A549 (cell line): ENCODE data around the gene GID4. TPM values are rescaled to one million over a fixed set of nuclear protein-coding genes. Genes with fewer than 3 reads are reported as not detected.
A peak's percentile ranks its signal among the peaks of the same experiment; 100 is the strongest.

ENCODE experiments used
- ATAC-seq, 2 experiments: fragments of 200-7000 bp in 1 of 2; fragments of >200 bp in 1 of 2; cut with Nextera tagmentation in 1 of 2; cut with Tn5 transposase in 1 of 2; 3 replicates each; pipeline versions ENCODE4 v1.8.0 to v1.9.1; 2018 to 2020; ENCODE audit warnings: mild to moderate bottlenecking in 1 of 2, moderate library complexity in 1 of 2
- CTCF ChIA-PET: fragments of 300-600 bp; sonication (Branson Sonifier 250); formaldehyde crosslinking; extraction: SDS; loops from one replicate; lab custom pipeline; 2021; ENCODE audit warnings: antibody characterized with exemption, inconsistent platforms; lab: Yijun Ruan, JAX
- POLR2A ChIA-PET: fragments of 350-600 bp; formaldehyde crosslinking; extraction: SDS; loops from one replicate; lab custom pipeline; 2021; ENCODE audit warnings: antibody characterized with exemption, inconsistent platforms; lab: Yijun Ruan, JAX
- DNase-seq, 2 experiments: peaks; one replicate each; pipeline versions ENCODE4 v3.0.0 to v3.0.0-alpha.2; 2011 to 2016; ENCODE audit warnings: low read depth in 1 of 2, low spot score in 1 of 2
- FAIRE-seq: peaks from 2 replicates; lab custom pipeline; 2011; peaks lifted over from hg19 to GRCh38; lab: Jason Lieb, UNC
- H3K27ac ChIP-seq, 2 experiments: fragments of >200 bp; sonication (Bioruptor Twin); formaldehyde crosslinking; 3 replicates each; pipeline ENCODE4 v1.5.1; 2016 to 2017
- H3K4me1 ChIP-seq: fragments of >200 bp; sonication (Bioruptor Twin); formaldehyde crosslinking; 3 replicates; pipeline ENCODE4 v1.6.1; 2016
- H3K4me2 ChIP-seq: fragments of >200 bp; sonication (Bioruptor Twin); formaldehyde crosslinking; 3 replicates; pipeline ENCODE4 v1.6.1; 2016
- H3K4me3 ChIP-seq: fragments of >200 bp; sonication (Bioruptor Twin); formaldehyde crosslinking; 3 replicates; pipeline ENCODE4 v1.5.1; 2016
- H3K9me3 ChIP-seq: fragments of >200 bp; sonication (Bioruptor Twin); formaldehyde crosslinking; 3 replicates; pipeline ENCODE4 v1.6.1; 2016
- CBX8 ChIP-seq: fragments of 200-600 bp; sonication (generic); IDR thresholded peaks from 2 replicates; pipeline ENCODE4 v1.6.1; 2016
- CEBPB ChIP-seq, 2 experiments: fragments of >200 bp in 1 of 2; sonication (Bioruptor Twin) in 1 of 2; formaldehyde crosslinking in 1 of 2; IDR thresholded peaks; 2 replicates each; pipeline ENCODE4 v1.6.1; 2012 to 2016
- EHF ChIP-seq: fragments of 250-450 bp; sonication (Bioruptor Pico); IDR thresholded peaks from 2 replicates; pipeline ENCODE4 v1.5.0; 2020; ENCODE audit warnings: mild to moderate bottlenecking
- EHMT2 ChIP-seq: fragments of 200-600 bp; sonication (generic); IDR thresholded peaks from 2 replicates; pipeline ENCODE4 v1.6.1; 2016; ENCODE audit warnings: antibody characterized with exemption, low read depth, mild to moderate bottlenecking, moderate library complexity
- ESRRA ChIP-seq: fragments of 150-350 bp; IDR thresholded peaks from 2 replicates; pipeline ENCODE4 v1.6.1; 2014; ENCODE audit warnings: mild to moderate bottlenecking, low read length, borderline replicate concordance
- FOSB ChIP-seq: fragments of 250-450 bp; sonication (Bioruptor Pico); IDR thresholded peaks from 2 replicates; pipeline ENCODE4 v1.5.0; 2020; ENCODE audit warnings: mild to moderate bottlenecking, moderate library complexity
- FOSL2 ChIP-seq, 2 experiments: fragments of 450-650 bp in 1 of 2; fragments of >200 bp in 1 of 2; sonication (Bioruptor Twin) in 1 of 2; formaldehyde crosslinking; IDR thresholded peaks; 2 replicates each; pipeline versions ENCODE4 v1.5.0 to v1.6.1; 2016 to 2020; ENCODE audit warnings: mild to moderate bottlenecking in 1 of 2, moderate library complexity in 1 of 2
- GATA3 ChIP-seq: IDR thresholded peaks from 2 replicates; pipeline ENCODE4 v1.6.1; 2012; ENCODE audit warnings: borderline replicate concordance
- HDAC2 ChIP-seq: fragments of 200-600 bp; sonication (generic); IDR thresholded peaks from 2 replicates; pipeline ENCODE4 v1.6.1; 2016
- HOXB13 ChIP-seq: fragments of 250-450 bp; sonication (Bioruptor Pico); IDR thresholded peaks from 2 replicates; pipeline ENCODE4 v1.5.0; 2020; ENCODE audit warnings: low read depth, mild to moderate bottlenecking, moderate library complexity
- JUN ChIP-seq, 2 experiments: fragments of >200 bp; sonication (Bioruptor Twin); formaldehyde crosslinking; IDR thresholded peaks; 2 replicates in 1 of 2; 3 replicates in 1 of 2; pipeline ENCODE4 v1.6.1; 2016 to 2017
- JUNB ChIP-seq: fragments of >200 bp; sonication (Bioruptor Twin); formaldehyde crosslinking; IDR thresholded peaks from 2 replicates; pipeline ENCODE4 v1.6.1; 2016
- MYC ChIP-seq: IDR thresholded peaks from 2 replicates; pipeline ENCODE4 v1.6.1; 2012; ENCODE audit warnings: mild to moderate bottlenecking, inconsistent platforms, low read length, improper control_type of control experiment, borderline replicate concordance
- POLR2A ChIP-seq: IDR thresholded peaks from 2 replicates; pipeline ENCODE4 v1.6.1; 2012; ENCODE audit warnings: mild to moderate bottlenecking, low read length
- RAD21 ChIP-seq, 2 experiments: fragments of >200 bp in 1 of 2; sonication (Bioruptor Twin) in 1 of 2; formaldehyde crosslinking in 1 of 2; IDR thresholded peaks in 1 of 2; conservative IDR thresholded peaks in 1 of 2; 2 replicates in 1 of 2; 3 replicates in 1 of 2; pipeline ENCODE4 v1.6.1; 2012 to 2018; ENCODE audit warnings: inconsistent platforms in 1 of 2
- RARB ChIP-seq: fragments of 250-450 bp; sonication (Bioruptor Pico); IDR thresholded peaks from 2 replicates; pipeline ENCODE4 v1.8.0; 2021; ENCODE audit warnings: mild to moderate bottlenecking, moderate library complexity
- RNF2 ChIP-seq: fragments of 200-600 bp; sonication (generic); IDR thresholded peaks from 2 replicates; pipeline ENCODE4 v1.6.1; 2016; ENCODE audit warnings: low read depth, mild to moderate bottlenecking, antibody characterized with exemption, moderate library complexity, borderline replicate concordance
- SMC3 ChIP-seq: fragments of >200 bp; sonication (Bioruptor Twin); formaldehyde crosslinking; IDR thresholded peaks from 3 replicates; pipeline ENCODE4 v1.6.1; 2018; ENCODE audit warnings: inconsistent platforms
- SREBF2 ChIP-seq: fragments of 450-650 bp; IDR thresholded peaks from 2 replicates; pipeline ENCODE4 v1.6.1; 2014; ENCODE audit warnings: mild to moderate bottlenecking, moderate library complexity
- TFCP2L1 ChIP-seq: fragments of 250-450 bp; sonication (Bioruptor Pico); IDR thresholded peaks from 2 replicates; pipeline ENCODE4 v1.5.0; 2021; ENCODE audit warnings: mild to moderate bottlenecking
- ZNF302 ChIP-seq: fragments of 250-450 bp; sonication (Bioruptor Pico); IDR thresholded peaks from 2 replicates; pipeline ENCODE4 v1.9.0; 2021; ENCODE audit warnings: inconsistent platforms, mild to moderate bottlenecking, moderate library complexity
- WGBS: methylation state at CpG from one replicate; pipeline ENCODE4 v1.1.6; 2017; ENCODE audit errors: missing lambda C conversion rate; 5-methylcytosine and 5-hydroxymethylcytosine counted together
- polyA plus RNA-seq, 4 experiments: library from polyadenylated mRNA; depleted of rRNA in 3 of 4; stranded (reverse); fragments of >200 nt; fragmentation: RNase III in 1 of 4; extraction: RNeasy Plus Mini Kit Qiagen cat#74134 plus additional on column Dnase treatment in 1 of 4; gene quantifications; 2 replicates in 3 of 4; 3 replicates in 1 of 4; pipeline ENCODE4 v1.2.3, GENCODE V29; 2011 to 2017
- TF ChIP-seq, protein P1 (sequence below): fragments of 250-450 bp; sonication (Bioruptor Pico); IDR thresholded peaks from 2 replicates; pipeline ENCODE4 v1.5.0; 2021; ENCODE audit warnings: mild to moderate bottlenecking, moderate library complexity, borderline replicate concordance
- TF ChIP-seq, protein P2 (sequence below): fragments of >200 bp; sonication (Bioruptor Twin); formaldehyde crosslinking; IDR thresholded peaks from 3 replicates; pipeline ENCODE4 v1.5.1; 2016
- TF ChIP-seq, protein P3 (sequence below): IDR thresholded peaks from 2 replicates; pipeline ENCODE4 v1.6.1; 2012
- TF ChIP-seq, protein P4 (sequence below): fragments of >200 bp; sonication (Bioruptor Twin); formaldehyde crosslinking; IDR thresholded peaks from 3 replicates; pipeline ENCODE4 v1.6.1; 2016
- TF ChIP-seq, protein P5 (sequence below): fragments of 250-450 bp; sonication (Bioruptor Pico); IDR thresholded peaks from 2 replicates; pipeline ENCODE4 v1.5.0; 2020; ENCODE audit warnings: low read depth, mild to moderate bottlenecking, moderate library complexity
- TF ChIP-seq, protein P6 (sequence below): fragments of 450-650 bp; IDR thresholded peaks from 2 replicates; pipeline ENCODE4 v1.6.1; 2014; ENCODE audit warnings: antibody characterized with exemption

The GID4 gene
- polyA plus RNA-seq, 2 of the 4 experiments (the other 2 are of a cell fraction) = 11.2 to 11.5 TPM

DNA sequence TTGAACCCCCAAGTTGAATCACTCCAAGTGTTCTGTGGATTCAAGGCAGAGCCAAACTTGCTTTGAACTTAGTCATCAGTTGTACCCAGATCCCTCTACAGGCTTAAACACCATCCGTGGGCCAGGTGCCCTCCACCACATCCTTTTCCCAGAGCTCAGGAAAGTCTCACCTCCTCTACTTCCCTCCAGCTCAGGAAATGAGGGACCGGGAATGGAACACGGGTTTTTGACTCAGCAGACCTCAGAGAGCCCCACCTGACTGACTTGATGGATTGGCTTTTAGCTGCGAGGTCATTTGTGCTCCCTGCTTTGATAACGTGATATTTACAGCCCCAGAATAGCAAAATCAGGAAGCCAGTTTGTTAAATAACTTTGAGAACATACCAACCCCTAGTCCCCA is 20.1 kb downstream of the GID4 start:
- FAIRE-seq (no peak), ATAC-seq (no peak), DNase-seq (no peak)
- no peak overlapping the region for H3K4me2 ChIP-seq
- no peak overlapping the region for H3K27ac ChIP-seq
- H3K9me3 ChIP-seq = no peaks in the 10 kb centered on the region
- no peak overlapping the region for H3K4me3 ChIP-seq
- WGBS = 91% methylated on average over 5 of the region's 5 CpGs
- ChIA-PET POLR2A (interaction anchor here (0.7 kb wide), 1 partner anchor 101 kb away, joined by 3 read pairs; no protein-coding TSS in a partner anchor), CTCF (interaction anchor here (1.2 to 1.5 kb wide), 2 partner anchors 24 to 247 kb away, joined by 3 read pairs; no protein-coding TSS in a partner anchor)
- TF ChIP-seq ESRRA = no peak
- TF ChIP-seq FOSB (CRISPR knock-in tag) = no peak
- TF ChIP-seq ZNF302 (CRISPR knock-in tag) = no peak
- TF ChIP-seq, protein P1, sequence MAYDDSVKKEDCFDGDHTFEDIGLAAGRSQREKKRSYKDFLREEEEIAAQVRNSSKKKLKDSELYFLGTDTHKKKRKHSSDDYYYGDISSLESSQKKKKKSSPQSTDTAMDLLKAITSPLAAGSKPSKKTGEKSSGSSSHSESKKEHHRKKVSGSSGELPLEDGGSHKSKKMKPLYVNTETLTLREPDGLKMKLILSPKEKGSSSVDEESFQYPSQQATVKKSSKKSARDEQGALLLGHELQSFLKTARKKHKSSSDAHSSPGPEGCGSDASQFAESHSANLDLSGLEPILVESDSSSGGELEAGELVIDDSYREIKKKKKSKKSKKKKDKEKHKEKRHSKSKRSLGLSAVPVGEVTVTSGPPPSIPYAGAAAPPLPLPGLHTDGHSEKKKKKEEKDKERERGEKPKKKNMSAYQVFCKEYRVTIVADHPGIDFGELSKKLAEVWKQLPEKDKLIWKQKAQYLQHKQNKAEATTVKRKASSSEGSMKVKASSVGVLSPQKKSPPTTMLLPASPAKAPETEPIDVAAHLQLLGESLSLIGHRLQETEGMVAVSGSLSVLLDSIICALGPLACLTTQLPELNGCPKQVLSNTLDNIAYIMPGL = no peak
- TF ChIP-seq, protein P2, sequence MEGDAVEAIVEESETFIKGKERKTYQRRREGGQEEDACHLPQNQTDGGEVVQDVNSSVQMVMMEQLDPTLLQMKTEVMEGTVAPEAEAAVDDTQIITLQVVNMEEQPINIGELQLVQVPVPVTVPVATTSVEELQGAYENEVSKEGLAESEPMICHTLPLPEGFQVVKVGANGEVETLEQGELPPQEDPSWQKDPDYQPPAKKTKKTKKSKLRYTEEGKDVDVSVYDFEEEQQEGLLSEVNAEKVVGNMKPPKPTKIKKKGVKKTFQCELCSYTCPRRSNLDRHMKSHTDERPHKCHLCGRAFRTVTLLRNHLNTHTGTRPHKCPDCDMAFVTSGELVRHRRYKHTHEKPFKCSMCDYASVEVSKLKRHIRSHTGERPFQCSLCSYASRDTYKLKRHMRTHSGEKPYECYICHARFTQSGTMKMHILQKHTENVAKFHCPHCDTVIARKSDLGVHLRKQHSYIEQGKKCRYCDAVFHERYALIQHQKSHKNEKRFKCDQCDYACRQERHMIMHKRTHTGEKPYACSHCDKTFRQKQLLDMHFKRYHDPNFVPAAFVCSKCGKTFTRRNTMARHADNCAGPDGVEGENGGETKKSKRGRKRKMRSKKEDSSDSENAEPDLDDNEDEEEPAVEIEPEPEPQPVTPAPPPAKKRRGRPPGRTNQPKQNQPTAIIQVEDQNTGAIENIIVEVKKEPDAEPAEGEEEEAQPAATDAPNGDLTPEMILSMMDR = no peak
- TF ChIP-seq HOXB13 (CRISPR knock-in tag) = no peak
- no peak for TF ChIP-seq SMC3
- no peak for TF ChIP-seq EHMT2
- no peaks in the 10 kb centered on the region for H3K4me1 ChIP-seq

DNA sequence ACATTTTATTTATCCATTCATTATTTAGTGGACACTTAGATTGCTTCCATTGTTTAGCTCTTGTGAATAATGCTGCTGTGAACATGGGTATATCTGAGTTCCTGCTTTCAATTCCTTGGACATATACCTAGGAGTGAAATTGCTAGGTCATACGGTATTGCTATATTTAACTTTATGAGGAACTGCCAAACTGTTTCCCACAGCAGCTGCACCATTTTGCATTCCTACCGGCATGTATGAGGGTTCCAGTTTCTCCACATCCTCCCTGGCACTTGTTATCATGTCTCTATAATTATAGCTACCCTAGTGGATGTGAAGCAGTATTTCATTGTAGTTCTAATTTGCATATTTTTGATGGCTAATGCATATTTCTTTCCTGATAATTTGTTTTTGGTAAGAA is 24.8 kb downstream of the GID4 start:
- no peaks in the 10 kb centered on the region for H3K9me3 ChIP-seq
- H3K4me2 ChIP-seq = no peak overlapping the region
- no peak for TF ChIP-seq TFCP2L1 (CRISPR knock-in tag)
- no peak for TF ChIP-seq CBX8
- TF ChIP-seq SREBF2 = no peak
- TF ChIP-seq, protein P3, sequence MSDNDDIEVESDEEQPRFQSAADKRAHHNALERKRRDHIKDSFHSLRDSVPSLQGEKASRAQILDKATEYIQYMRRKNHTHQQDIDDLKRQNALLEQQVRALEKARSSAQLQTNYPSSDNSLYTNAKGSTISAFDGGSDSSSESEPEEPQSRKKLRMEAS = no peak
- no peak for TF ChIP-seq HDAC2
- no peak for TF ChIP-seq ESRRA
- TF ChIP-seq RNF2 = no peak
- no peak for TF ChIP-seq GATA3
- no peak for TF ChIP-seq MYC
- TF ChIP-seq RARB = no peak
- TF ChIP-seq EHF (CRISPR knock-in tag) = no peak
- TF ChIP-seq, all 56 proteins: peak for 0
- ChIA-PET POLR2A (no interaction called here), CTCF (interaction anchor here (1.2 kb wide), 1 partner anchor 37 kb away, joined by 3 read pairs; no protein-coding TSS in a partner anchor)
- 93% methylated on average over 2 of the region's 2 CpGs for WGBS
- peaks cover 3% of the 10 kb centered on the region; the same call in 1 of the 3 replicates for H3K4me1 ChIP-seq
- peak; percentile 23 for FAIRE-seq
- H3K4me3 ChIP-seq = no peak overlapping the region
- DNase-seq = no peak
- ATAC-seq = no peak
- H3K27ac ChIP-seq = no peak overlapping the region

DNA sequence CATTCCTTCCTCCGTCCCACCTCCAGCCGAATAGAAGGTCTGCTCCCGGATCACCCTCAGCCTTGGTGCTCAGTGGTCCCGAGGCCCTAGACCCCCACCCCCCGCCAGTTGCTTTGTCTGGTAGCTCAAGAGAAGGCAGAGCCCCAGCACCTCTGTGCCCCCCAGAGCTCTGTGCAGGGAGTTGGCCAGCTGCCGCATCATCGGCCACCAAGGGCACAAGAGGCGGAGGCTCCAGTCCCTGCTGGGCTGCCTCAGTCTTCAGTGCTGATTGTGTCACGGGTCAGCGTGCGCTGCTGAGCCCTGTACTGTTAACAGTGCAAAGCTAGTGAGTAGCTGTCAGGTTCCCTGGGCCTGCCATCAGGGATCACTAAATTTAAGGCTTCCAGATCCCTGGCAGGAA is 26.3 kb downstream of the GID4 start:
- ATAC-seq (no peak), FAIRE-seq (no peak), DNase-seq (no peak)
- no peak for TF ChIP-seq HDAC2
- no peak for TF ChIP-seq JUNB
- TF ChIP-seq, protein P4, sequence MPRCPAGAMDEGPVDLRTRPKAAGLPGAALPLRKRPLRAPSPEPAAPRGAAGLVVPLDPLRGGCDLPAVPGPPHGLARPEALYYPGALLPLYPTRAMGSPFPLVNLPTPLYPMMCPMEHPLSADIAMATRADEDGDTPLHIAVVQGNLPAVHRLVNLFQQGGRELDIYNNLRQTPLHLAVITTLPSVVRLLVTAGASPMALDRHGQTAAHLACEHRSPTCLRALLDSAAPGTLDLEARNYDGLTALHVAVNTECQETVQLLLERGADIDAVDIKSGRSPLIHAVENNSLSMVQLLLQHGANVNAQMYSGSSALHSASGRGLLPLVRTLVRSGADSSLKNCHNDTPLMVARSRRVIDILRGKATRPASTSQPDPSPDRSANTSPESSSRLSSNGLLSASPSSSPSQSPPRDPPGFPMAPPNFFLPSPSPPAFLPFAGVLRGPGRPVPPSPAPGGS = no peak
- TF ChIP-seq JUN (IDR thresholded peaks at IDR 0.05) = no peak
- TF ChIP-seq POLR2A = no peak
- no peak for TF ChIP-seq RAD21 (conservative IDR thresholded peaks at IDR 0.05 in 1 of 2, IDR thresholded peaks at IDR 0.05 in 1 of 2)
- TF ChIP-seq FOSL2 (IDR thresholded peaks at IDR 0.05) = no peak
- TF ChIP-seq FOSL2 (CRISPR knock-in tag; IDR thresholded peaks at IDR 0.05) = no peak
- no peak for TF ChIP-seq SREBF2
- TF ChIP-seq, protein P5, sequence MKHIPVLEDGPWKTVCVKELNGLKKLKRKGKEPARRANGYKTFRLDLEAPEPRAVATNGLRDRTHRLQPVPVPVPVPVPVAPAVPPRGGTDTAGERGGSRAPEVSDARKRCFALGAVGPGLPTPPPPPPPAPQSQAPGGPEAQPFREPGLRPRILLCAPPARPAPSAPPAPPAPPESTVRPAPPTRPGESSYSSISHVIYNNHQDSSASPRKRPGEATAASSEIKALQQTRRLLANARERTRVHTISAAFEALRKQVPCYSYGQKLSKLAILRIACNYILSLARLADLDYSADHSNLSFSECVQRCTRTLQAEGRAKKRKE = no peak
- TF ChIP-seq, protein P6, sequence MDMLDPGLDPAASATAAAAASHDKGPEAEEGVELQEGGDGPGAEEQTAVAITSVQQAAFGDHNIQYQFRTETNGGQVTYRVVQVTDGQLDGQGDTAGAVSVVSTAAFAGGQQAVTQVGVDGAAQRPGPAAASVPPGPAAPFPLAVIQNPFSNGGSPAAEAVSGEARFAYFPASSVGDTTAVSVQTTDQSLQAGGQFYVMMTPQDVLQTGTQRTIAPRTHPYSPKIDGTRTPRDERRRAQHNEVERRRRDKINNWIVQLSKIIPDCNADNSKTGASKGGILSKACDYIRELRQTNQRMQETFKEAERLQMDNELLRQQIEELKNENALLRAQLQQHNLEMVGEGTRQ = no peak
- TF ChIP-seq CEBPB (IDR thresholded peaks at IDR 0.05) = no peak
- H3K4me1 ChIP-seq = peaks cover 5% of the 10 kb centered on the region; the same call in 1 of the 3 replicates
- no peak overlapping the region for H3K4me3 ChIP-seq
- H3K4me2 ChIP-seq = no peak overlapping the region
- H3K9me3 ChIP-seq = no peaks in the 10 kb centered on the region
- ChIA-PET POLR2A (no interaction called here), CTCF (interaction anchor here (0.9 kb wide), 1 partner anchor 174 kb away, joined by 3 read pairs; no protein-coding TSS in a partner anchor)
- 93% methylated on average over 11 of the region's 11 CpGs for WGBS
- no peak overlapping the region for H3K27ac ChIP-seq
